Esophagus squamous epithelium (tissue), 4 donors: ENCODE data around the gene LACTBL1.

ENCODE experiments used
- CTCF ChIP-seq, 6 experiments: fragments of 450-650 bp in 4 of 6; fragments of 200-600 bp in 2 of 6; sonication (generic) in 2 of 6; IDR thresholded peaks; one replicate each; pipeline ENCODE4 v1.5.1; 2016 to 2019; ENCODE audit warnings: antibody characterized with exemption in 6 of 6, mild to moderate bottlenecking in 4 of 6, moderate library complexity in 4 of 6
- POLR2A ChIP-seq, 4 donors: fragments of 450-650 bp; IDR thresholded peaks; one replicate each; pipeline ENCODE4 v1.6.1; 2017; ENCODE audit warnings: antibody characterized with exemption in 4 of 4, mild to moderate bottlenecking in 4 of 4, moderate library complexity in 3 of 4

GRCh38 chr1:22995774-22996173 lies 23.1 kb upstream of the LACTBL1 start:
- TF ChIP-seq CTCF (IDR thresholded peaks at IDR 0.05) = no peak
- no peak for TF ChIP-seq POLR2A (IDR thresholded peaks at IDR 0.05)
